BLaER1 treated with 17β-estradiol and CSF1 and Interleukin-3, amounts not matched to agents 10 nM and 100 nM (cell line): ENCODE data around the gene DYNC1H1.

ENCODE experiments used
- H3K27ac ChIP-seq, 11 experiments: shearing (Covaris generic); formaldehyde crosslinking; 2 replicates each; pipeline ENCODE4 v1.8.1; 2022
- H3K27me3 ChIP-seq, 11 experiments: shearing (Covaris generic); formaldehyde crosslinking; 2 replicates each; pipeline ENCODE4 v1.8.1; 2022
- H3K36me3 ChIP-seq, 11 experiments: shearing (Covaris generic); formaldehyde crosslinking; 2 replicates each; pipeline ENCODE4 v1.8.1; 2022
- H3K4me1 ChIP-seq, 10 experiments: shearing (Covaris generic); formaldehyde crosslinking; 2 replicates each; pipeline ENCODE4 v1.8.1; 2022
- H3K4me2 ChIP-seq, 11 experiments: shearing (Covaris generic); formaldehyde crosslinking; 2 replicates each; pipeline ENCODE4 v1.8.1; 2022
- H3K4me3 ChIP-seq, 10 experiments: shearing (Covaris generic); formaldehyde crosslinking; 2 replicates each; pipeline ENCODE4 v1.8.1; 2022
- H3K9ac ChIP-seq, 11 experiments: shearing (Covaris generic); formaldehyde crosslinking; 2 replicates each; pipeline ENCODE4 v1.8.1; 2022
- H3K9me3 ChIP-seq, 11 experiments: shearing (Covaris generic); formaldehyde crosslinking; replicated peaks in 1 of 11; 2 replicates each; pipeline ENCODE4 v1.8.1; 2022
- H4K20me1 ChIP-seq, 11 experiments: shearing (Covaris generic); formaldehyde crosslinking; 2 replicates each; pipeline ENCODE4 v1.8.1; 2022
- Cebpa-rat ChIP-seq, 11 experiments: shearing (Covaris generic); IDR thresholded peaks; 2 replicates each; pipeline ENCODE4 v1.8.1; 2022

DYNC1H1 gene

GRCh38 chr14:102035914-102036313, 71.5 kb downstream of the DYNC1H1 start:
- H3K36me3 ChIP-seq, result peaks cover 100% of the 10 kb centered on the region in 11 experiments
- TF ChIP-seq Cebpa-rat (IDR thresholded peaks at IDR 0.05), result no peak

GRCh38 chr14:102037686-102038085, 73.3 kb downstream of the DYNC1H1 start:
- H3K4me1 ChIP-seq, result peaks cover 0 to 9% (median 0%) of the 10 kb centered on the region in 10 experiments; a peak in 2 of 20 replicates
- TF ChIP-seq Cebpa-rat (IDR thresholded peaks at IDR 0.05), result no peak
- H3K27ac ChIP-seq, result peak overlapping the region in 2 of 11 experiments; percentile 29 to 50; a peak in 3 of 22 replicates
- no peaks in the 10 kb centered on the region for H3K27me3 ChIP-seq
- no peak overlapping the region for H3K4me3 ChIP-seq
- H3K4me2 ChIP-seq, result no peak overlapping the region
- peaks cover 100% of the 10 kb centered on the region in 11 experiments for H3K36me3 ChIP-seq
- peaks cover 0 to 73% (median 26%) of the 10 kb centered on the region in 11 experiments; a peak in 14 of 22 replicates for H4K20me1 ChIP-seq
- H3K9me3 ChIP-seq, result no peaks in the 10 kb centered on the region
- H3K9ac ChIP-seq, result peak overlapping the region in 2 of 11 experiments; percentile 11 to 17; a peak in 1 of 22 replicates

More at GRCh38 chr14:102035914-102036313, 71.5 kb downstream of the DYNC1H1 start:
- Histone ChIP-seq H3K4me3 (no peak overlapping the region), H3K4me1 (peaks cover 0 to 9% (median 0%) of the 10 kb centered on the region in 10 experiments; a peak in 2 of 20 replicates), H3K4me2 (no peak overlapping the region), H3K9me3 (no peaks in the 10 kb centered on the region), H4K20me1 (peaks cover 0 to 63% (median 15%) of the 10 kb centered on the region in 11 experiments; a peak in 13 of 22 replicates), H3K27ac (no peak overlapping the region), H3K9ac (no peak overlapping the region), H3K27me3 (no peaks in the 10 kb centered on the region)

DNA sequence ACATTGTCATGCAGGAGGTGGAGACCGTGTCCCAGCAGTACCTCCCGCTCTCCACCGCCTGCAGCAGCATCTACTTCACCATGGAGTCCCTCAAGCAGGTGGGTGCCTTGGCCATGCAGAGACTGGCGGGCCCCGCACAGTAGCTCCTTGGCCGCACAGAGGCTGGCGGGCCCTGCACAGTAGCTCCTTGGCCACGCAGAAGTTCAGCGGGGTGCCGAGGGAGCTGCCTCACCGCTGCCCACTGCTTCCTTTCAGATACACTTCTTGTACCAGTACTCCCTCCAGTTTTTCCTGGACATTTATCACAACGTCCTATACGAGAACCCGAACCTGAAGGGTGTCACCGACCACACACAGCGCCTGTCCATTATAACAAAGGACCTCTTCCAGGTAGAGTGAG, 74.8 kb downstream of the DYNC1H1 start:
- H3K9ac ChIP-seq, result no peak overlapping the region
- H3K9me3 ChIP-seq, result no peaks in the 10 kb centered on the region
- peaks cover 100% of the 10 kb centered on the region in 11 experiments for H3K36me3 ChIP-seq
- no peak overlapping the region for H3K27ac ChIP-seq
- H3K4me2 ChIP-seq, result no peak overlapping the region
- H3K27me3 ChIP-seq, result no peaks in the 10 kb centered on the region
- H3K4me3 ChIP-seq, result no peak overlapping the region
- peaks cover 0 to 9% (median 0%) of the 10 kb centered on the region in 10 experiments; a peak in 2 of 20 replicates for H3K4me1 ChIP-seq
- TF ChIP-seq Cebpa-rat (IDR thresholded peaks at IDR 0.05), result no peak
- peaks cover 0 to 84% (median 30%) of the 10 kb centered on the region in 11 experiments; a peak in 14 of 22 replicates for H4K20me1 ChIP-seq

GRCh38 chr14:102040153-102040552, 75.8 kb downstream of the DYNC1H1 start:
- Histone ChIP-seq H3K4me1 (peaks cover 0 to 9% (median 0%) of the 10 kb centered on the region in 10 experiments; a peak in 2 of 20 replicates), H4K20me1 (peaks cover 0 to 86% (median 32%) of the 10 kb centered on the region in 11 experiments; a peak in 15 of 22 replicates), H3K9ac (no peak overlapping the region), H3K27ac (no peak overlapping the region), H3K27me3 (no peaks in the 10 kb centered on the region), H3K36me3 (peaks cover 99 to 100% (median 100%) of the 10 kb centered on the region in 11 experiments), H3K4me3 (no peak overlapping the region), H3K4me2 (no peak overlapping the region), H3K9me3 (no peaks in the 10 kb centered on the region)
- TF ChIP-seq Cebpa-rat (IDR thresholded peaks at IDR 0.05), result no peak

DNA sequence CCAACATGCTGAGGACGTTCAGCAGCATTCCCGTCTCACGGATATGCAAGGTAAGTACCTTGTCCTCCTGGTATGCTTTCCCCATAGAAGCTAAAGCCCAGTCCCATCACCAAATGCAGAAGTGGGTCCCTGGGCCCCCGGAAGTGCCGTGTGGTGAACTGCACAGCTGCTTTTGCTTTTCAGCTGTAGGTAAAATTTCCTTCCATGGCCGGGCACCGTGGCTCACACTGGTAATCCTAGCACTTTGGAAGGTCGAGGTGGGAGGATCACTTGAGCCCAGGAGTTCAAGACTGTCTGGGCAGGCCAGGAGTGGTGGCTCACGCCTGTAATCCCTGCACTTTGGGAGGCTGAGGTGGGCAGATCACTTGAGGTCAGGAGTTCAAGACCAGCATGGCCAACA, 78.3 kb downstream of the DYNC1H1 start:
- no peak for TF ChIP-seq Cebpa-rat (IDR thresholded peaks at IDR 0.05)
- no peak overlapping the region for H3K4me2 ChIP-seq
- H3K36me3 ChIP-seq, result peaks cover 96 to 100% (median 99%) of the 10 kb centered on the region in 11 experiments
- no peaks in the 10 kb centered on the region for H3K27me3 ChIP-seq
- H3K27ac ChIP-seq, result no peak overlapping the region
- no peaks in the 10 kb centered on the region for H3K9me3 ChIP-seq
- peaks cover 0 to 82% (median 44%) of the 10 kb centered on the region in 11 experiments; a peak in 15 of 22 replicates for H4K20me1 ChIP-seq
- no peak overlapping the region for H3K4me3 ChIP-seq
- H3K4me1 ChIP-seq, result peaks cover 0 to 21% (median 8%) of the 10 kb centered on the region in 10 experiments; a peak in 9 of 20 replicates
- H3K9ac ChIP-seq, result no peak overlapping the region

GRCh38 chr14:102043251-102044025, 79.1 kb downstream of the DYNC1H1 start:
- H3K4me3 ChIP-seq, result no peak overlapping the region
- peaks cover 0 to 21% (median 6%) of the 10 kb centered on the region in 10 experiments; a peak in 8 of 20 replicates for H3K4me1 ChIP-seq
- peaks cover 0 to 89% (median 49%) of the 10 kb centered on the region in 11 experiments; a peak in 16 of 22 replicates for H4K20me1 ChIP-seq
- TF ChIP-seq Cebpa-rat (IDR thresholded peaks at IDR 0.05), result no peak
- no peak overlapping the region for H3K4me2 ChIP-seq
- peaks cover 96 to 100% (median 99%) of the 10 kb centered on the region in 11 experiments for H3K36me3 ChIP-seq
- H3K27ac ChIP-seq, result 0 out of 22 replicates have a peak overlapping the region, but pooled peaks of 1 of the 11 experiments have one; percentile 6
- no peak overlapping the region; a peak in 1 of 22 replicates for H3K9ac ChIP-seq
- no peaks in the 10 kb centered on the region for H3K9me3 ChIP-seq
- no peaks in the 10 kb centered on the region for H3K27me3 ChIP-seq

GRCh38 chr14:102044566-102044965, 80.2 kb downstream of the DYNC1H1 start:
- no peak overlapping the region for H3K27ac ChIP-seq
- H3K9ac ChIP-seq, result no peak overlapping the region
- TF ChIP-seq Cebpa-rat (IDR thresholded peaks at IDR 0.05), result no peak
- H3K4me3 ChIP-seq, result no peak overlapping the region
- peaks cover 0 to 92% (median 50%) of the 10 kb centered on the region in 11 experiments; a peak in 17 of 22 replicates for H4K20me1 ChIP-seq
- H3K9me3 ChIP-seq, result no peaks in the 10 kb centered on the region
- peaks cover 0 to 23% (median 6%) of the 10 kb centered on the region in 10 experiments; a peak in 8 of 20 replicates for H3K4me1 ChIP-seq
- H3K4me2 ChIP-seq, result no peak overlapping the region
- H3K36me3 ChIP-seq, result peaks cover 96 to 100% (median 99%) of the 10 kb centered on the region in 11 experiments
- no peaks in the 10 kb centered on the region for H3K27me3 ChIP-seq

DNA sequence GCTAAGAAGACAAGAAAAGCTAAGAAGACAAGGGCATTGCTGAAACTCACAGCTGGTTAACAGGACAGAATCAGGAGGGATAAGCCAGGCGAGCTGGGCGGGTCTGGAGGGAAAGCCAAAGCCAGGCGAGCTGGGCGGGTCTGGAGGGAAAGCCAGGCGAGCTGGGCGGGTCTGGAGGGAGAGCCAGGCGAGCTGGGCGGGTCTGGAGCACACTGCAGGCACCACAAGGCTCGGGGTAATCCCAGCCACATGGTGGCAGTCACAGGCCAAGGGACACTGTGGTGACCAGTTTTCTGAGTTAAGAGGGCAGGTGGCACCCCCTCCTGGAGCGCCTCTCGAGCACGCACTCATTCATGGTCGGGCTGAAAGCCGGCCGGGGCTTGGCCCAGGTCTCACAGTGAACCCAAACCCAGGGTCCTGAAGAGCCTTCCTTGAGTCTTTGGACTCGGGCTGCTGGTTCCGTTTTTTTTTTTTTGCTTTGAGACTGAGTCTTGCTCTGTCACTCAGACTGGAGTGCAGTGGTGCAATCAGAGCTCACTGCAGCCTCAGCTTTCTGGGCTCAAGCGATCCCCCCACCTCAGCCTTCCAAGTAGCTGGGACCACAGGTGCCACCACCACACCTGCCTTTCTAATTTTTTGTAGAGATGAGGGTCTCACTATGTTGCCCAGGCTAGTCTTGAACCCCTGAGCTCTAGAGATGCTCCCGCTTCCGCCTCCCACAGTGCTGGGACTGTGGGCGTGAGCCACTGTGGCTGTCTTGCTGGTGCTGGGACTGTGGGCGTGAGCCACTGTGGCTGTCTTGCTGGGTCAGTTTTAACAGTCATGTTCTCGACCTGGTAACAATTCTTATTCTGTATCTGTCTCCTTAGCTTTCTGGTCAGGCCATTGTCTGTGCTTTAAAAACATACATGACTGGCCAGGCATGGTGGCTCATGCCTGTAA, 82.2 kb downstream of the DYNC1H1 start:
- Histone ChIP-seq H3K36me3 (peaks cover 96 to 100% (median 99%) of the 10 kb centered on the region in 11 experiments), H3K9ac (peak overlapping the region in 1 of 11 experiments; percentile 24; a peak in 1 of 22 replicates), H3K27ac (peak overlapping the region in 1 of 11 experiments; percentile 6; a peak in 2 of 22 replicates), H3K4me2 (peak overlapping the region in 1 of 11 experiments; percentile 28; a peak in 3 of 22 replicates), H3K9me3 (no peaks in the 10 kb centered on the region), H3K4me1 (peaks cover 0 to 23% (median 6%) of the 10 kb centered on the region in 10 experiments; a peak in 8 of 20 replicates), H3K4me3 (no peak overlapping the region), H3K27me3 (no peaks in the 10 kb centered on the region), H4K20me1 (peaks cover 0 to 90% (median 47%) of the 10 kb centered on the region in 11 experiments; a peak in 17 of 22 replicates)
- no peak for TF ChIP-seq Cebpa-rat (IDR thresholded peaks at IDR 0.05)
